BE2C (cell line): ENCODE measurements around the gene MFSD1. TPM values are rescaled to one million over a fixed set of nuclear protein-coding genes. Genes with fewer than 3 reads are reported as not detected.

Experiments used
- DNase-seq: peaks from one replicate; pipeline ENCODE4 v3.0.0-alpha.2; 2020
- H3K27me3 ChIP-seq: fragments of 250-450 bp; sonication (Bioruptor Pico); 2 replicates; pipeline ENCODE4 v1.5.1; 2020; ENCODE audit warnings: mild to moderate bottlenecking
- H3K36me3 ChIP-seq: fragments of 250-450 bp; sonication (Bioruptor Pico); 2 replicates; pipeline ENCODE4 v1.5.1; 2020; ENCODE audit warnings: mild to moderate bottlenecking
- H3K4me1 ChIP-seq: fragments of 250-450 bp; sonication (Bioruptor Pico); 2 replicates; pipeline ENCODE4 v1.5.1; 2020
- H3K4me3 ChIP-seq: 2 replicates; pipeline ENCODE4 v1.5.1; 2011; ENCODE audit warnings: low read depth, low read length
- H3K9me3 ChIP-seq: fragments of 250-450 bp; sonication (Bioruptor Pico); 2 replicates; pipeline ENCODE4 v1.5.1; 2020
- CTCF ChIP-seq: IDR thresholded peaks from 2 replicates; pipeline ENCODE4 v1.5.1; 2012; ENCODE audit warnings: mild to moderate bottlenecking, low read depth, low read length
- polyA plus RNA-seq: library from polyadenylated mRNA; unstranded; fragments of >200 nt; gene quantifications from one replicate; pipeline ENCODE4 v1.2.1, GENCODE V29; 2012; ENCODE audit warnings: low read depth, missing spikeins; ENCODE audit not compliant: insufficient read length, insufficient read depth

Gene MFSD1
- 5.7 TPM for polyA plus RNA-seq

DNA sequence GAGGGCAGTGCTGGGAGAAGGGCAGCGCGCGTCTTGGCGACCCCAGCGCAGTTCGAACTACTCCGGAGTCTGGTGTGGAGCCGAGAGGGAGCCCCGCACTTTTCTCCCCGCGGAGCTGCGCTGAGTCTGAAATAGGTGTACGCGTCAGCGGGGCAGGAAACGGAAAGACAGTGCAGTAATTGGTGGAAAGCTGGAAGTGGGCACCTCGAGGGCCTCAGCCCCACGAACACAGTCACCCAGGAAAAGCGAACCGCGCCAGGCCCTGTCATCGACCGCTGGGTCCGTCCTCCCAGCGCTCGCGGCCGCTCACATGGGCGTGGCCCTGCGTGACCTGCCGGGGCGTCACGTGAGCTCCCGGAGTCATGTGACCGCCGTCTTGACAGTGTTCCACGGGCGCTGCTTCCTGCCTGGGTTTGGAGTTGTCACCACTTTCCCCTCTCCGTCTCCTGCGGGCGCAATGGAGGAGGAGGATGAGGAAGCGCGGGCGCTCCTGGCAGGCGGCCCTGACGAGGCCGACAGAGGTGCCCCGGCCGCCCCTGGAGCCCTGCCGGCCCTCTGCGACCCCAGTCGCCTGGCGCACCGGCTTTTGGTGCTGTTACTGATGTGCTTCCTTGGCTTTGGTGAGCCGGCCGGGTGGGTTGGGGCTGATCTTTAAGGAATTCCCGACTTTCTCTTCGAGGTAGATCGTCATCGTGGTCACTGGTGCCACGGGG, at the start of gene MFSD1:
Gene MFSD1, plus strand, starts transcription at position 359 of the 713 bp plus-strand sequence. Its CDS starts 99 bp downstream, at position 458.
- no peak for TF ChIP-seq CTCF
- H3K36me3 ChIP-seq: no peaks in the 10 kb centered on the region

GRCh38 chr3:158753854-158754253, 48.0 kb upstream of the MFSD1 start:
- no peak for TF ChIP-seq CTCF
- Histone ChIP-seq H3K4me1 (peaks cover under 1% of the 10 kb centered on the region), H3K4me3 (no peak overlapping the region), H3K27me3 (no peaks in the 10 kb centered on the region), H3K9me3 (no peaks in the 10 kb centered on the region), H3K36me3 (no peaks in the 10 kb centered on the region)
- no peak for DNase-seq

More for the DNA sequence above, at the start of gene MFSD1:
- Histone ChIP-seq H3K9me3 (no peaks in the 10 kb centered on the region), H3K4me3 (peak within 1 kb of the TSS; percentile 89), H3K4me1 (peaks cover 3% of the 10 kb centered on the region; the same call in 1 of the 2 replicates), H3K27me3 (peaks cover 3% of the 10 kb centered on the region; the same call in 1 of the 2 replicates)
- peak; percentile 95 for DNase-seq

DNA sequence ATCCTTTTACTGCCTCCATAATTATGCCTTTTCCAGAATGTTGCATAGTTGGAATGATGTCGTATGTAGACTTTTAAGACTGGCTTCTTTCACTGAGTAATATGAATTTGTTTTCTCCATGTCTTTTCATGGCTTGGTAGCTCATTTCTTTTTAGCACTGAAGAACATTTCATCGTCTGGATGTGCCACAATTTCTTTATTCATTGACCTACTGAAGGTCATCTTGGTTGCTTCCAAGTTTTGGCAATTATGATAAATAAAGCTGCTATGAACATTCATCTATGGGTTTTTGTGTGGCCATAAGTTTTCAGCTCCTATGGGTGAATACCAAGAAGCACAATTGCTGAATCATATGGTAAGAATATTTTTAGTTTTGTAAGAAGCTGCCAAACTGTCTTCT, 46.4 kb upstream of the MFSD1 start:
- no peak for TF ChIP-seq CTCF
- no peaks in the 10 kb centered on the region for H3K27me3 ChIP-seq

GRCh38 chr3:158761350-158761749, 40.5 kb upstream of the MFSD1 start:
- no peak for DNase-seq
- Histone ChIP-seq H3K4me3 (no peak overlapping the region), H3K36me3 (no peaks in the 10 kb centered on the region), H3K9me3 (no peaks in the 10 kb centered on the region), H3K27me3 (no peaks in the 10 kb centered on the region), H3K4me1 (no peaks in the 10 kb centered on the region)
- TF ChIP-seq CTCF: no peak

More for the DNA sequence above, 46.4 kb upstream of the MFSD1 start:
- no peak for DNase-seq
- H3K4me3 ChIP-seq: no peak overlapping the region
- no peaks in the 10 kb centered on the region for H3K4me1 ChIP-seq
- H3K9me3 ChIP-seq: no peaks in the 10 kb centered on the region
- no peaks in the 10 kb centered on the region for H3K36me3 ChIP-seq

GRCh38 chr3:158762701-158763100, 39.2 kb upstream of the MFSD1 start:
- H3K9me3 ChIP-seq: no peaks in the 10 kb centered on the region
- no peak overlapping the region for H3K4me3 ChIP-seq
- no peak for TF ChIP-seq CTCF
- no peak for DNase-seq
- no peaks in the 10 kb centered on the region for H3K4me1 ChIP-seq
- H3K27me3 ChIP-seq: no peaks in the 10 kb centered on the region
- no peaks in the 10 kb centered on the region for H3K36me3 ChIP-seq

DNA sequence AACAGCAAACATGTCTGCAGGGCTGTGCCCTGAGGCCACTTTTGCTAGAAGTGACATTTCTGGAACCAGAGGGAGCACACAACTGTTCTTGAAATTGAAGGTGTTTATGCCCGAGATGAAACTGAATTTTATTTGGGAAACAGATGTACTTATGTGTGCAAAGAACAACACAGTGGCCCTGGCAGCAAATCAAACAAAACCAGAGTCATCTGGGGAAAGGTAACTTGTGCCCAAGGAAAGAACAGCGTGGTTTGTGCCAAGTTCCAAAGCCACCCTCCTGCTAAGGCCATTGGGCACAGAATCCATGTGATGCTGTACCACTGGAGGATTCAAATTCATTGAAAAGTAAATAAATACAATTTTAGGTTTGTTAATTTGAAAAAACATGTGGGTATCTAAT, 38.4 kb upstream of the MFSD1 start:
- Histone ChIP-seq H3K36me3 (no peaks in the 10 kb centered on the region), H3K27me3 (no peaks in the 10 kb centered on the region), H3K4me1 (no peaks in the 10 kb centered on the region), H3K9me3 (no peaks in the 10 kb centered on the region), H3K4me3 (no peak overlapping the region)
- no peak for TF ChIP-seq CTCF
- DNase-seq: no peak
